ENCODE measurements around the gene ADAMTS1.

The ADAMTS1 gene

DNA sequence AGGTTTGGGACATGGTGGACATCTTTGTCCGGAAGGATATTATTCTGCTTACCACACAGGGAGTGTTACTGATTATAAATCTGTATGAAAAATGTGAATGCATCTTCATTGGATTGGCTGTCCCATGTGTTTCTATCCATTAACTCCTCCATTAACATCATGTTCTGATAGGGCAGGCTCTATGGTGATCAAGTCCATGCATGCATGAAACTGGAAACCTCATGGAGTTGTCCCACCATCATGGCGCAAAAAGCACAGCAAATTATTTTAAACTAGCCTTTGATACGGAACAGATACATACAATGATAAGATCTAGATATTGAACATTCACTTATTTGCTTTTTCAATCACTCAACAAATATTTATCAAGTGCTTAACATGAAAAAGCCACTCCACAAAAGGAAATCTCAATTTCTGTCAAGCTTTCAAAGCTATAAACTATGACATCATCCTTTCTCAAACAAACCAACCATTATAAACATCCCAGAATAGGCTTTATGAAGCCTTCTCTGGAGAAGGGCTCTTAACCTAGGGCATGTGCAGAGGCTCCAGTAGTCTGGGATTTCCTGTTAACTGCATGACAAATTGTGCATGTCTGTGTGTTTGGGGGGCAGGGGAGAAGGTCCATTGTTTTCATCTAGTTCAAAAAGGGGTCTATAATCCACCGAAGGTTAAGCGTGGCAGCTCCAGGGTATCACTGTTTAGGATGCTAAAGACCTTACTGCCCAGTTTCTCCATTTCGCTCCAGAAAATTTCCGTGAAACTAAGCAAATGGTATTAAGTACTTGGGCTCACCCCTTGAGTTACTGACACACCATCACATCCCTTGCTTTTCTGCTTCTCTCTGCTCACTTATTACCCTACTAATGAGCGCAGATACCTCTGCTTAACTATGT is 46.1 kb downstream of the ADAMTS1 start:
- no peak overlapping the region for H3K4me3 ChIP-seq (ENCODE audit: low read length)
- DNase-seq (ENCODE audit: low read depth): peak; percentile 33
- TF ChIP-seq, protein P1, sequence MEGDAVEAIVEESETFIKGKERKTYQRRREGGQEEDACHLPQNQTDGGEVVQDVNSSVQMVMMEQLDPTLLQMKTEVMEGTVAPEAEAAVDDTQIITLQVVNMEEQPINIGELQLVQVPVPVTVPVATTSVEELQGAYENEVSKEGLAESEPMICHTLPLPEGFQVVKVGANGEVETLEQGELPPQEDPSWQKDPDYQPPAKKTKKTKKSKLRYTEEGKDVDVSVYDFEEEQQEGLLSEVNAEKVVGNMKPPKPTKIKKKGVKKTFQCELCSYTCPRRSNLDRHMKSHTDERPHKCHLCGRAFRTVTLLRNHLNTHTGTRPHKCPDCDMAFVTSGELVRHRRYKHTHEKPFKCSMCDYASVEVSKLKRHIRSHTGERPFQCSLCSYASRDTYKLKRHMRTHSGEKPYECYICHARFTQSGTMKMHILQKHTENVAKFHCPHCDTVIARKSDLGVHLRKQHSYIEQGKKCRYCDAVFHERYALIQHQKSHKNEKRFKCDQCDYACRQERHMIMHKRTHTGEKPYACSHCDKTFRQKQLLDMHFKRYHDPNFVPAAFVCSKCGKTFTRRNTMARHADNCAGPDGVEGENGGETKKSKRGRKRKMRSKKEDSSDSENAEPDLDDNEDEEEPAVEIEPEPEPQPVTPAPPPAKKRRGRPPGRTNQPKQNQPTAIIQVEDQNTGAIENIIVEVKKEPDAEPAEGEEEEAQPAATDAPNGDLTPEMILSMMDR (IDR thresholded peaks at IDR 0.05; ENCODE audit: insufficient read depth, low read depth, low read length, missing control alignments): no peak

DNA sequence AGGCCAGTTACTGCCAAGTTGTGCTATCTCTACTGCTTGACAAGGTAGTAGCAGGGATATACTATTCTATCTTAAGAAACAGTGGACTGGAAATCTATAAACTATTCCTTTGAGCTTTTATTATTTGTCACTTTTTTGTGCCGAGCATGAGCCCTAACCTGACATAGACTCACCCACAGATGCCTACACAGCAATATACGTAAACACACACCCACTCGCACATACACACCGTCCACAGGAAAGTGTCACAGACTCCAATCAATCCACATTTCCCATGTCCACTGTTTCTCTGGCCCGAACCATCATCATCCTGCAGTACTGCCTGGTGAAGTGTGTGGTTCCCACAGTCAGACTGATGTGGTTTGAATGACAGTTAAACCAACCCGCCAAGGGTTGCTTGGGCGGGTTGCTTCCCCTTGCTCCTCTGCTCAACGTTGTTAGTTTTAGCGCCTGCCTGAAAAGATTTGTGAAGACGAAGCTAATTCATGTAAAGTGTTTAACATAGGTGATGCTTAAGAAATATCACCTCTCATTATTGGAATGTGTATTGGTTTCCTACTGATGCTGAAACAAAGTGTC is 47.2 kb downstream of the ADAMTS1 start:
- TF ChIP-seq, protein P1 (IDR thresholded peaks at IDR 0.05; ENCODE audit: insufficient read depth, low read depth, low read length, missing control alignments): no peak
- H3K4me3 ChIP-seq (ENCODE audit: low read length): no peak overlapping the region
- no peak for DNase-seq (ENCODE audit: low read depth)

DNA sequence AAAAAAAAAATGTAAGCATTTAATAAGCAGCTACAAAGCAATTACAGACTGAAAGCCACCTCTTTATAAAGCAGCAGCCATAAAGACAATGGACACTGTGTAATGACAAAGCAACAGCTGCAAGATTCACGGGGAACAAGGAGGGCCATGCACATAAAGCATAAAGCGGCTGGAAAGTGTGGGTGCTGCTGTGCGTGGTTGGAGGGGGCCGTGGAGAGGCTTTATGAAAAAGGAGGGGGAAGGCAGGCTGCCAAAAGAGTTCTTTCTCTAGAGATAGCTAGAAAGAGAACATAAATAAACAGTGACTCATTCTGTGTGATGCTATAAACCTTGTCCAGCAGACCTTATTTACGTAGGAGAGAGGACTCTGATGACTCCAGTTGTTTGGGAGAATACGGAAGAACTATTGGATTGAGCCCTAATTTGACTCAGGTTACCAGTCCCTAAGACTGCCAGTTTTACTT is 49.3 kb downstream of the ADAMTS1 start:
- no peak overlapping the region for H3K4me3 ChIP-seq (ENCODE audit: low read length)
- TF ChIP-seq, protein P1 (IDR thresholded peaks at IDR 0.05; ENCODE audit: insufficient read depth, low read depth, low read length, missing control alignments): no peak
- DNase-seq (ENCODE audit: low read depth): peak; percentile 68

DNA sequence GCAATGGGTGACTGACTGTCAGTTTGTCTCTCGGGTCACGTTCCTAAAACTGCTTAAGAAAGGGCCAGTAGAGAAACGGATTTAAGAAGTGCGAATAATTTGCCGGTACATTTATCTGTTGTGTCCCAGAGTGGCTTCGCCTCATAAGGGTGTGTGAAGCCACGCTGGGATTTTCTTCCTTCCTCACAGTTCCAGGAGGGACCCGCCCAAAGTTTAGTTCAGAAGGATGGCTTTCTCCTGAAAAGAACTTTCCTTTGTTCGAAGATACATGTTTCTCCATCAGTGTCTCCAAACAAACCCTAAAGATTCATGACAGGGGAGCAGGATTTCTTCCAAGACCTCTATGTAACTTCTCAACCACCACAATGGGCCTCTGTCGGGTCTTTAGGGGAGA is 49.8 kb downstream of the ADAMTS1 start:
- TF ChIP-seq, protein P1 (IDR thresholded peaks at IDR 0.05; ENCODE audit: insufficient read depth, low read depth, low read length, missing control alignments): no peak
- no peak overlapping the region for H3K4me3 ChIP-seq (ENCODE audit: low read length)
- no peak for DNase-seq (ENCODE audit: low read depth)

DNA sequence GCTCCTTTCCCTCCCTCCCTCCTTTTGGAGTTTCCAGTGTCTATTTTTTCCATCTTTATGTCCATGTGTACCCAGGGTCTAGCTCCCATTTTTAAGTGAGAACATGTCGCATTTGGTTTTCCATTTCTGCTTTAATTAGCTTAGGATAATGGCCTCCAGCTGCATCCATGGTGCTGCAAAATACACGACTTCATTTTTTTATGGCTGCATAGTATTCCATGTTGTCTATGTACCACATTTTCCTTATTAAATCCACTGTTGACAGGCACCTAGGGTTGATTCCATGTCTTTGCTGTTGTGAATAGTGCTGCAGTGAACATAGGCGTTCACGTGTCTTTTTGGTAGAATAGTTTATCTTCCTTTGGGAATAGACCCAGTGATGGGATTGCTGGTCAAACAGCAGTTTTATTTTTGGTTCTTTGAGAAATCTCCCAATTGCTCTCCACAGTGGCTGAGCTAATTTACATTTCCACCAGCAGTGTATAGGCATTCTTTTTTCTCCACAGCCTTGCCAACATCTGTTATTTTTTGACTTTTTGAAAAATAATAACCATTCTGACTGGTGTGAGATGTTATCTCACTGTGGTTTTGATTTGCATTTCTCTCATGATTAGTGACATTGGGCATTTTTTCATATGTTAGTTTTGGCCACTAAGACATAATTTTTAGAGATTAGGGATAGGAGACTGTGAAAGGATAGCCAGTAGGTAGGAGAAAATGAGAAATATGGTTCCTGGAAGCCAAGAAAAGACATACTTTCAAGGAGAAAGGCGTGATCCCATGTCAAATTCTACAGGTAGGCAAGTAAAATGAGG is 50.4 kb downstream of the ADAMTS1 start:
- no peak for DNase-seq (ENCODE audit: low read depth)
- no peak overlapping the region for H3K4me3 ChIP-seq (ENCODE audit: low read length)
- TF ChIP-seq, protein P1 (IDR thresholded peaks at IDR 0.05; ENCODE audit: insufficient read depth, low read depth, low read length, missing control alignments): no peak

DNA sequence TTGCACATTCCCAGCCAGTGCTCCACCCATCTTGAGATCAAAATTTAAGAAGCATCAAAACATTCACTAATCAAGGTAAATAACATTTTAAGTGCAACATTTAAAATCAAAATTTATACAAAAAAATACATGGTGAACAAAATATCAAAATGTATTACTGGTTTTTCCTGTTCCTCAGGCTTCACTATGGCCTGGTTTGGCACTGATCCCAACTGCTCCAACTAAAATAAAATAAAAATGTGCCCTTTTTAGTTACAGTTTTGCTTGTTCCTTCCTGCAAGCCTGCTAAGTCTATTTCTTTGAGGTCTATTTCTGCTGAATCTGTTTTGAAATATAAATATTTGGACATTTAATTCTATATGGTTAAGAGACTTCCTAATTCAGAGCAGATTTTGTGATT is 54.9 kb downstream of the ADAMTS1 start:
- TF ChIP-seq, protein P1 (IDR thresholded peaks at IDR 0.05; ENCODE audit: insufficient read depth, low read depth, low read length, missing control alignments): no peak
- DNase-seq (ENCODE audit: low read depth): peak; percentile 49
- no peak overlapping the region for H3K4me3 ChIP-seq (ENCODE audit: low read length)
